SW 1271 (cell line): ENCODE measurements around the gene MTHFD2L.
"Not testable (repeated sequence)": the region's sequence is repeated elsewhere in the genome, so short reads cannot be mapped to it uniquely, and the experiment has no call there.

Experiments used
- DNase-seq, 2 experiments: peaks; one replicate each; lab custom pipeline; 2025; lab: John Stamatoyannopoulos, UW

MTHFD2L gene

DNA sequence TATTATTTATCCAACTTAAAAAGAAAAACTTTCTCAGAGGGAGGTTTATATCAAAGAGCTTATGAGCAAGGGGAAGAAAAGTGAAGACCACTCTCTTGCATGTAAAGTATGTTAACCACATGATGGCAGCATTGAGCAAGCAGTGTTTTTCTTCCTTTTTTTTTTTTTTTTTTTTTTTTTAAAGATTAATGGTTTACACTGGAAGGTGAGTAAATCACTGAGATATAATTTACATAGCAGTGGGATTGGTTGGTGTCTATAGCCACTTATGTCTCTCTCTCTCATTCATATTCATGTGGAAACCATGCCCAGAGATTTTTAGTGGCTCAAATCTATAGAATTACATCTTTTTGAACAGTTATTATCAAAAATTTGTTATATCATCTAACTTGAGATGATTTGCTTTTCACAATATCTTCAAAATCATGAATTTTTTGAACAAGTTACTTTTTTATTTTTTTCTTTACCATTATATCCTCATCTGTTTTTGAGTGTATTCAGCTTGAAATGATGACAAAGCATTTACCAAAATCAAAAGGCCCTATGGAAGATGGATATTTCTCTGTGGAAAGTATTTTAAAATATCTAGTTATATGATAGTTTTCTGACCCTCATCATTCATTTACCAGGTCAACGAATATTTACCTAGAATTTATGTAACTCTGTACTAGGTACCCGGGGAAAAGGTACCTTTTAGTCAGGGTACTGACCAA, 31.6 kb downstream of the MTHFD2L start:
- DNase-seq, result peak in 1 of 2 experiments; percentile 41

DNA sequence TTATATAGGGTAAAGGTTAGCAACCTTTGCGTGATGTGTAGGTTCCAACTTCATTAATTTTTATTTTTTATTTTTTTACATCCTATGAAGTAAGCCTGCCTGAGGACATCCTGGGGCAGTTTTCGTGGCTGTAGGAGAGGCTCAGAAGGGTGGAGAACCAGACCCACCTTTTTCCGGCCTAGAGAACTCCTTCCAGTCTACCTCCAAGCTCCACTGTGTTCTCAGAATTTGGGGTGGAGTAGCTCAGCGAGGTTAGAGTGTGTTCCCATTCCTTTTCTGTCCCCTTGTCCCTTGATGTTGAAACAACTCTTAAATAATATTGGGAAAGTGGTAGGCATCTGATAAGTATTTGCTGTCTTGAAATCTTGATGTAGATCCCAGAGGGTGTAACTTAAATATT, 32.4 kb downstream of the MTHFD2L start:
- DNase-seq, result no peak

DNA sequence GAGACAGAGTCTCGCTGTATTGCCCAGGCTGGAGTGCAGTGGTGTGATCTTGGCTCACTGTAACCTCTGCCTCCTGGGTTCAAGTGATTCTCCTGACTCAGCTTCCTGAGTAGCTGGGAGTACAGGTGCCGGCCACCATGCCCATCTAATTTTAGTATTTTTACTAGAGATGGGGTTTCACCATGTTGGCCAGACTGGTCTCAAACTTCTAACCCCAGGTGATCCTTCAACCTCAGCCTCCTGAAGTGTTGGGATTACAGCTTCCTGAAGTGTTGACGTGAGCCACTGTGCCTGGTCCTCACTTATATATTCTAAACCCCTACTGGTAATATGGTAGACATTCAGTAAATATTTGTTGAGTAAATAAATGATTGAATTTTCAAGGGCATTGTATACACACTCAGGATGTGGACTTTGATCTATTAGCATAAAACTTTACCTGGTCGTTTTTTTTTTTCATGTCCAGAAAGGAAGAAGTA, 33.0 kb downstream of the MTHFD2L start:
- no peak for DNase-seq

DNA sequence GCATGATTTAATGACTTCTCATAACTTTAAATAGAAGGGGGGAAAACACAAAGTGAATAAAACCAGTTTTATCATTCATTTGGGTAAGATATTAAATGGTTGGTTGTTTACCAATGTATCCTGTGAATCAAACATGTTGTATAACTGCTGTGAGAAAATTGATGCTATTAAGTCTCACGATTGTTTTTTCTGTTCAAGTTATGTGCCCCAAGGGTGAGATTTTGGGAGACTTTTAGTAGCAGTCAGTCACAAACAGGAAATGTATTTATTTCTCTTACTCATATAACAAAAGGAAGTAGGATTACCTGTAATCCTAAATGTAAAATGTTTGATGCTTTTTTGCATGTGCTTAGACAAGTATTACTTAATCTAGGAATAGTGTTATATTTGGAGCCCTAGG, 39.2 kb downstream of the MTHFD2L start:
- no peak for DNase-seq

DNA sequence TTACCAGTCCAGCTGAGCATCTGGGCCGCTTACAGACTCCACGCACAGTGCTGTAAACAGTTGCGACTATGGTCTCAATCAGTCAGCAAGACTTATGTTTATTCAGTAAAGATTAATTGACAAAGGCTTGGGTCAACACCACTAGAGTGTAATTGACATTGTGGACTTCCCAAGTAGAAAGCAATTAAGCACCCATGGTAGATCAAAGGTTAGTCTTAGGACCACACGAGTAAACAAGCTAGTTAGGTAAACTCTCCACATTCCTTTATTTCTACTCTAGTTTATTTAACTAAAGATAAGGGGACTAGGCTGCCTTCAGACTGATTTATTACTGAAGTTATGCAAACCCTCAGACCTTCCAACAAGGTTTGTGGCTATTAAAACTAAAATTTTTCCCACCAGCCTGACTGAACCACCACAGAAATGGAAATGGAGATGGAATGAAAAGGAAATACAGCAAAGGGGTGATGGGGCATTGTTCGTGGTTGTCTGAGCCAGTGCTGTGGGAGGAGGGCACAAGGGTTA, 44.2 kb downstream of the MTHFD2L start:
- no peak for DNase-seq

DNA sequence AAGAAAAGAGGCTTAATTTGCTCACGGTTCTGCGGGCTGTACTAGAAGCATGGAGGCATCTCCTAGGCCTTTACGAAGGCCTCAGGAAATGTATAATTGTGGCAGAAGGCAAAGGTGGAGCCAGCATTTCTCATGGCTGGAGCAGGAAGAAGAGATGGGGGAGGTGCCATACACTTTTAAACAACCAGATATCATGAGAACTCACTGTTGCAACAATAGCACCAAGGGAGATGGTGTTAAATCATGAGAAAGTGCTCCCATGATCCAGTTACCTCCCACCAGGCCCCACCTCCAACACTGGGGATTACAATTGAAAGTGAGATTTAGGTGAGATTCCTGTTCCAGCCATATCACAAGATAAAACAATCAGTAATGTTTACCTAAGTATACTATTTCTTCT, 45.5 kb downstream of the MTHFD2L start:
- no peak for DNase-seq

DNA sequence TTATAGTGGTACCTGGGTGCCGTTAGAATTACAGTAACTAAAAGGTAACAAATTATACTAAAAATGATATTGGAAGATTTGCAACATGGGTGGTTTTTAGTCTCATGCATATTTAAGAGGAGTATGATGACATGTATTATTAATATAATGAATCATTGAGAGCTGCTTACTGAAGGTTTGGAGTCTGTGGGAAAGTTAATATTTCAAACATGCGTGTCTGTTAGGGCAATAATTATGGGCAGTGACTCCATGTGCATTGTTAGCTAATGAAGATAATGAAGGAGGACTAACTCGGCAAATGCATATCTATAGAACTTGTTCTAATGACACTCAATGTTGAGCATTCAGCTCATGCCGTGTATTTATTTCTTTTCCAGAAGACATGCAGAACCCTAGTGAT, 47.1 kb downstream of the MTHFD2L start:
- DNase-seq, result no peak

DNA sequence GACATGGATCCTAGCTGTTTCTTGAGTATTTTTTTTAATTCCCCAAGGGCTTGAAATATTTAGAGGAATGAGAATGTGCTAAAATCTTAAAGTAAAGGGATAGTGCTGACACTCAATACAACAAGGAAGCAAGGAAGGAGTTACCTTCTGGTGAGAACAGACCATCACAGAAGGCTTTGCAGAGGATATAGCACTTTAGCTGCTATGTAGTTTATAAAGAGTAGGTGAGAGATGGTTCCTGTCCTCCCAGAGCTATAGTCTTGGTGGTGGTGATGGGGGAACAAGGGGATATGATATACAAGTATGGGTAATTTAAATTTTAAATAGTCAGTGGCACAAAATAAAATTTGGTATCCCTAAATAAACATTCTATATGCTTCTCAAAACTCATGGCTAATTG, 47.6 kb downstream of the MTHFD2L start:
- DNase-seq, result no peak

DNA sequence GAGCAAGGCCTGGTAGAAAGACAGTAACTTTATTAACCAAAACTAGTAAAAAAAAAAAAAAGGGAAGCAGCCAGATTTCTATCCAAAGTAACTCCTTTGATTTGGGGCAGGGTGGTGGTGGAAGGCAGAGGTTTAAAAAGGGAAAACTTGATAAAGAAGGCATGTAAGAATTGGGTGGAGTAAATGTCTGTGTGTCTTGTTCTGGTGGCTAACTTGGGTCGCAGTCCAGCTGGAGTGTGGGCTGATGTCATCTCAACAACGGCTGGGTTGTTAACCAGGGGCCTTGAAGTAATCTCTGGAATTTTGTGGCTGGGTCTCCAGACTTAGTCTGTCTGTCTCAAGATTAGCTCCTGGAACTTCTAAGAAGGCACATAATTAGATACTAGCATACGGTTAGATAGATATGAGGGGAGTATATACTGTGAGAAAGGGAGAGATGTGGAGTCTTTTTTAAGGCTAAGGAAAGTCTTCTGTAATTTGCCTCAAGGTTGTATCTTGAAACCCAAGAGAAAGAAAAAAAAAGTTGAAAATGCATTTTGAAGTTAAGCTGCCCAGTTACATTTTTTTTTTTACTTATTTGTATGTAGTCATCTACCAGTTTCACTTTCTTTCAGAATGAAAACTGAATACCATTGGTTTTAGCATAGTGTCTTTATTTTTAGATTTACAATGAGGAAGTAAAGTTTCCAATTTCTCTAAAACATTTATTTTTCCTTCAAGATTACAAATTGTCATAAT, 48.3 kb downstream of the MTHFD2L start:
- no peak for DNase-seq

DNA sequence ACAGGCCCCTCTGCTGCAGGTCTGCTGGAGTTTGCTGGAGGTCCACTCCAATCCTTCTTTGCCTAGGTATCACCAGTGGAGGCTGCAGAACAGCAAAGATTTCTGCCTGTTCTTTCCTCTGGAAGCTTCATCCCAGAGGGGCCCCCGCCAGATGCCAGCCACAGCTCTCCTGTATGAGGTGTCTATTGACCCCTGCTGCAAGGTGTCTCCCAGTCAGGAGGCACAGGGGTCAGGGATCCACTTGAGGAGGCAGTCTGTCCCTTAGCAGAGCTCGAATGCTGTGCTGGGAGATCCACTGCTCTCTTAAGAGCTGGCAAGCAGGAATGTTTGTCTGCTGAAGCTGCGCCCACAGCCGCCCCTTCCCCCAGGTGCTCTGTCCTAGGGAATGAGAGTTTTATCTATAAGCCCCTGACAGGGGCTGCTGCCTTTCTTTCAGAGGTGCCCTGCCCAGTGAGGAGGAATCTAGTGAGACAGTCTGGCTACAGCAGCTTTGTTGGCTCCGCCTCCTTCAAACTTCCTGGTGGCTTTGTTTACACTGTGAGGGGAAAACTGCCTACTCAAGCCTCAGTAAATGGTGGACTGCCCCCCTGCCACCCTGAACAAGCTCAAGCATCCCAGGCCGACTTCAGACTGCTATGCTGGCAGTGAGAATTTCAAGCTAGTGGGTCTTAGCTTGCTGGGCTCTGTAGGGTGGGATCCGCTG, 56.7 kb downstream of the MTHFD2L start:
- DNase-seq, result not testable (repeated sequence)

DNA sequence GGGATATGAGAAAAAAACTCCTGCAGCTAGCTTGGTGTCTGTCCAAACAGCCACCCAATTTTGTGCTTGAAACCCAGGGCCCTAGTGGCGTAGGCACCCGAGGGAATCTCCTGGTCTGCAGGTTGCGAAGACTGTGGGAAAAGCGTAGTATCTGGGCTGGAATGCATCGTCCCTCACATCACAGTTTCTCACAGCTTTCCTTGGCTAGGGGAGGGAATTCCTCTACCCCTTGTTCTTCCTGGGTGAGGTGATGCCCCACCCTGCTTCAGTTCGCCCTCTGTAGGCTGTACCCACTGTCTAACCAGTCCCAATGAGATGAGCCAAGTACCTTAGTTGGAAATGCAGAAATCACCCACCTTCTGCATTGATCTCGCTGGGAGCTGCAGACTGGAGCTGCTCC, 57.3 kb downstream of the MTHFD2L start:
- DNase-seq, result not testable (repeated sequence)

DNA sequence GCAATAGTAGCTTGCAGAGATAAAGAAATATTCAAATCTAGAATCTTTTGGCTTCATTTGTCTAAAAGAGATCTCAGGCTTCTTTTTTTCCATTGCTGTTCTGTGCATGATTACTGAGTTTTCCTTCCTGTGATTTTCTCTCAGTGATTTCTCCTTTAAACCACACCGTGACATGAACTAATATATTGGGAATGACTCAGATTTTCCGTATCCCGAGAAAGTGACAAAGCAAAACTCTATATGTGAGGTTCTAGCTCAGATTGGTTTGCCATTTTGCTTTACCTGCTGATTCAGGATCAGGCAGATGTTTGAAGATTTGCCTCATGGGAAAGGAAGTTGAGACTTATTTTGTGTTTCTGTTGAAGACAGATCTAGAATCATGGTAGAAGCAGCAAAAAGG, 59.4 kb downstream of the MTHFD2L start:
- no peak for DNase-seq

DNA sequence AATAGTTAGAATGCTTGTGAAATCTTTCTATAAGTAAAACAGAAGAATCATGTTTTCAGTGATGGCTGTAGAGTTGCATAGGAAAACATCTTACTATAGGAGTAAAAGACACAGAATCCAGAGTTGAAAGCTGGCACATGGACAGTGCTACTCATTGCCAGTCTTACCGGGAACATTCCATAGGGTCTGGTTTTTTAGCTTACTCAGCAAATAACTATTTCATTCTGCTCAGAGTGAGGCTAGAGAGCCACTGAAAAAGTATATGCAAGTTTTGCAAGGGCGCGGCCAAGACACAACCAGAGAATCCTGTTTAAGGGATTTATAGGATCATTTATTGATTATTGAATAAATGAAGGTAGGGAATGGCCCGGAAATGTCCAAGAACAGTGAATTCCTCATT, 60.3 kb downstream of the MTHFD2L start:
- DNase-seq, result no peak

DNA sequence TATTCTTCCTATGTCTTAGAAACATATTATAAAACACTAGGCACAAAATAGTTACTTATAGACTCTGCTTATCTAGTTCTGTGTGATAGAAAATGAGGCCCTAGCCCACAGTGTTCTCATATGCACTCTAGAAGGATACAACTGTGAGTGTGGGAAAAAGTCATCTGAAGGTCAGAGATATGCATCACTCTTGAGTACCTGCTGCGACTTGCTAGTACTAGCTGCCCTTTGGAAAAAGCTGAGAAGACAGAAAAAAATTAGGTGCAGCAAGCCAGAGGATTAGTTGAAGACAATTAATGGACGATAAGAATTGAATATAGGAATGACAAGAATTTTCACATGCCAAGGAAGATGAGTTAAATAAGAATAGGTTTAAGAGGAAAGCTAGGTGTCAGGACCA, 61.3 kb downstream of the MTHFD2L start:
- DNase-seq, result no peak

DNA sequence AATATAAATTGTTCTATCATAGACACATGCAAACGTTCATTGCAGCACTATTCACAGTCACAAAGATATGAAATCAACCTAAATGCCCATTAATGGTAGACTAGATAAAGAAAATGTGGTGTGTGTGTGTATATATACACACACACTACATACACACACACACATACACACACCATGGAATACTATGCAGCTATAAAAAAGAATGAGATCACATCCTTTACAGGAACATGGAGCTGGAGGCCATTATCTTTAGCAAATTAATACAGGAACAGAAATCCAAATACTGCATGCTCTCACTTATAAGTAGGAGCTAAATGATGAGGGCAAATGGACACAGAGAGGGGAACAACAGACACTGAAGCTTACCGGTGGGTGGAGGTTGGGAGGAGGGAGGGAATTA, 65.2 kb downstream of the MTHFD2L start:
- DNase-seq, result no peak

DNA sequence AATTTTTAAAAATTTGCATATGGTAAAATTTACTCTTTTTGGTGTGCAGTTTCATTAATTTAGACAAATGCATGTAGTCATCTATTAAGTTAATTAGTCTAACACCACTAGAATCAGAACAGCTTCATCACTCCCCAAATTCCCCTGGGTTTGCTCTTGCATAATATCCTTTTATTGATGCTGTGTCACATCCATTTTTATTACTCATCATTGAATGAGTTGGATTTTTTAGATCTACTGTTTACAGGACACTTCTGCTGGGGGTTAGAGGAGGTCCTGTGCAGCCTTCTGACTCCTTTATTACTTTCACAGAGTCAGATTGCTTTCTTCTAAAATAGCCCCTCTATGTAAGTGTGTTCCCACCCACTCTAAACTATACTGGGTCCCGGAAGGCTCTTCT, 65.9 kb downstream of the MTHFD2L start:
- peak in 1 of 2 experiments; percentile 10 for DNase-seq

DNA sequence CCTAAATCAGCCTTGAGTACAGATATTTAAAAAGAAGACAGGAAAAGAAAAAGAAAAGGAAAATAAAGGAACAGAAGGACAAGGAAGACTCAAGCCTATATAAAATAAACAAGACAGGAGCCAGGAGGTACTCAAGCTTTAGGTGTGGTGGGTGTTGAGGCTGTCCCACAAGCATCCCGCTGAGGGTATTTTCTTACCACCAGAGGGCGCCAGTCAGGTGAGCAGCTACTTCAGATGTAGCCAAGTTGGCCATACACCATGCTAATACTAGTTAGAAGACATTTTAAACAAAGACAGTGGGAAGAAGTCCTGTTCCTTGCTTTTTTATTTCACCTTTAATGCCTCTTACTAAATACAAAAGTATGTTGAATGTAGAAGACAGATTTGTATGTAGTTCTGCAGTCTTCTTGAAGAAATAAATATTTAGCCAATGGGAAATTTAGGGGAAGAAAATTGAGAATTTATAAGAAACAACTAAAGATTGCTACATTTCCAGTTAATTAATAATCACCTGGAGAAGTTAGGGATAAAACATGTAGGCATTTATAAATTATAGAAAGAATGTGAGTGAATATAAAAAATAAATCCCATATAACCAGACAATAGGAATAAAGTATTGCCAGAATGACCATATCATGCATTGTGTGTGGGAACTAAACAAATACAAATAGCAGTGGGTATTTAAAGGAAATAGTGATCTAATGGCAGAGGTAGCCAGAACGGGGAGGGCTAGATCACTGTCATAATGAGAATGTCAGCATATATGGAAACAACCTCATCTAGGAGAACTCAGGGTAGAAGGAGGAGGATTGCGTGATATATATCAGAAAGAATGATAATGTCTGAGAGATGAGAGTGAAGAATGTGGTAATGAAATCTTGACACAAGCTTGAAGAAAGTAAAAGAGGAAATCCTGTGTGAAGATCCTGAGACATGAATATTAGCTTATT, 71.0 kb downstream of the MTHFD2L start:
- DNase-seq, result peak in 1 of 2 experiments; percentile 58

DNA sequence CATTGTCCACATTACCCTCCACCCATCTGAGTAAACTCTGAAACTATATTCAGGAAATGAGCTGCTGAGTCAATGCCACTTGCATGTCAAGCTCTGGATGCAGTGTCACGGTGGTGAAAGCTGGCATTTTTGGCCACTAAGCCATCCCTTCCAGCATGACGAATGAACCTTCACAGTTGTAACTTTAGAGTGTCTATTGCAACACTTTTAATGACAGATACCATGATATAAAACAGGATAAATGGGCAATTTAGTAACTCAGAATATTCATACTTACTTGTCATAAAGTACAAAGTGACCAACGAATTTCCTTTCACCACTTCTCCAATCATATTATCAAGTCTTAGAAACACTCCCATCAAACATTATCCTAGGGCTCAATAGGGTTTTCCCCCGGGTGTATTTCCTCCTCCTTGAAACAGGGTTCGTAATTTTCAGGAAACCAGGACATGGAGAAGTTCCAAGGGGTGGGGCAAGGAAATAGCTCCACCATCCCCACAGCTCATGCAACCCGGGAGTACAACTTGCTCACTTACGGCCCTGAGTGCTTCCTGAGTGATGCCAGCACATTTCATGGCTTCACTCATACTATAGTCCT, 73.1 kb downstream of the MTHFD2L start:
- DNase-seq, result peak; percentile 56 to 80

DNA sequence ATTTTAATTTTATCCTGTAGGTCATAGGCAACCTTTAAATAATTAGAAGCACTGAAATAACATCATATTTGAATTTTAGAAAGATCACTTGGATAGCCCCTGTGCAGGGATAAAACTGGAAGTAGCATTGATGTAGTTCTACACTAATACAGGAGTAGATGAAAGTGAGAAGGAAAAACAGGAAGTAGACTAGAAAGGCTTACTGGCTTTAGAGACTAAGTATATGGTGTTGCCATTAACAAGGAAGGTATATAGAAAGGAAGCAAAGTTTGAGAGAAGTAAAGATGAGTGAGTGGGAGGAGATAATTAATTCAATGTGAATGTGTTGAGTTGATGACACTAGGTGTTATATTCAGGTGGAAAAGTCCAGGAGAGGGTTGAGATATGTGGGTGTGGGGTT, 77.2 kb downstream of the MTHFD2L start:
- no peak for DNase-seq

DNA sequence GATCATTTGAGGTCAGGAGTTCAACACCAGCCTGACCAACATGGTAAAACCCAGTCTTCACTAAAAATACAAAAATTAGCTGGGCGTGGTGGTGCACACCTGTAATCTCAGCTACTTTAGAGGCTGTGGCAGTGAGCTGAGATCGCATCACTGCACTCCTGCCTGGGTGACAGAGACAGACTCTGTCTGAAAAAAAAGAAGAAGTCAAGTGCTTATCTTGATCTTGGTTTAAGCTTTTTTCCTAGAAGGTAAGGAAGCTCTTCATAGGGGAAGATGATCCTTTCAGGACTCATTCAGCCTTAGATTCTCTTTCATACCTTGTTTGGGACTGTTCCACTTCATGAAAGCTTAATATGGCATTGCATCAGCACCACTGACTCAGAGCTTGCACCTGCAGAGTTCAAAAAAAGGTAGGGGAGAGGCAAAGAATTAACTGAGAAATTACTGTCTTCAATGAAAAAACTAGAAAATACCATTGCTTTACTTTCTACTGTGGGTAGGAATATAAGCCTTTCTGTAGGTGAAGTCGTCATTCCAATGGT, 79.6 kb downstream of the MTHFD2L start:
- no peak for DNase-seq

DNA sequence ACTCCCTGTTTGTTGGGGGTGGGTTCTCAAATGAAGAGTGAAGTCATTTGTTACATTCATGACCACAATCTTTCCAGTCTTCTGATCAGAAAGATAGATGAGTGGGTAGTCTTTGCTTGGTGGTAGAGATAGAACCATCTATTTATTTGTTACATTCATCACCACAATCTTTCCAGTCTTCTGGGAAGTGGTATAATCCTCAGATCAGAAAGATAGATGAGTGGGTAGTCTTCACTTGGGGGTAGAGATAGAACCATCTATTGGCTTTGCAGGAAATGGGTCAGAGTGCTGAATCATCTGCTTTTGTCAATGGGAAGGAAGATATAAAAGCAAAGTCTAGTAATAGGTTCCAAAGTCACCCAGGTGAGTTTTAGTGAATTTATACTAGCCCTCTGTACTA, 86.1 kb downstream of the MTHFD2L start:
- no peak for DNase-seq
